Caco-2 (cell line): ENCODE data around the gene SMPX. TPM values are rescaled to one million over a fixed set of nuclear protein-coding genes. Genes with fewer than 3 reads are reported as not detected.

Experiments used
- BruUV-seq: library from RNA; stranded (reverse); fragments of 400-500 nt; replicated peaks from 2 replicates; lab custom pipeline; 2021; lab: Mats Ljungman, UMichigan
- CTCF ChIA-PET: fragments of 300-600 bp; sonication (Branson Sonifier 250); formaldehyde crosslinking; loops from one replicate; lab custom pipeline; 2022; ENCODE audit warnings: antibody characterized with exemption; lab: Charles Lee
- POLR2A ChIA-PET: fragments of 300-600 bp; sonication (Branson Sonifier 250); formaldehyde crosslinking; loops from one replicate; lab custom pipeline; 2022; ENCODE audit warnings: antibody characterized with exemption; lab: Charles Lee
- DNase-seq, 2 experiments: peaks; one replicate each; pipeline versions ENCODE4 v3.0.0 to v3.0.0-alpha.2; 2020 to 2022
- H3K27me3 ChIP-seq: replicated peaks from 2 replicates; pipeline ENCODE4 v1.6.0; 2011; ENCODE audit warnings: low read length; ENCODE audit not compliant: control insufficient read depth, insufficient read depth
- H3K36me3 ChIP-seq: 2 replicates; pipeline ENCODE4 v1.5.1; 2011; ENCODE audit warnings: low read length; ENCODE audit not compliant: control insufficient read depth, insufficient read depth
- H3K4me1 ChIP-seq: fragments of 250-450 bp; sonication (Bioruptor Pico); 2 replicates; pipeline ENCODE4 v1.5.1; 2020; ENCODE audit warnings: mild to moderate bottlenecking
- H3K4me3 ChIP-seq: 2 replicates; pipeline ENCODE4 v1.5.1; 2011; ENCODE audit warnings: low read depth, mild to moderate bottlenecking, control low read depth, low read length
- H3K9me3 ChIP-seq: fragments of 250-450 bp; sonication (Bioruptor Pico); 2 replicates; pipeline ENCODE4 v1.5.1; 2020; ENCODE audit warnings: mild to moderate bottlenecking, moderate library complexity
- H3K27ac Mint-ChIP-seq: one replicate; pipeline ENCODE4 v1.8.0; 2022; ENCODE audit warnings: mixed read lengths; ENCODE audit not compliant: unreplicated experiment
- H3K27me3 Mint-ChIP-seq: one replicate; pipeline ENCODE4 v1.8.0; 2022; ENCODE audit warnings: mixed read lengths; ENCODE audit not compliant: insufficient read depth, unreplicated experiment
- H3K36me3 Mint-ChIP-seq: one replicate; pipeline ENCODE4 v1.8.0; 2022; ENCODE audit warnings: mild to moderate bottlenecking, mixed read lengths; ENCODE audit not compliant: insufficient read depth, unreplicated experiment
- H3K4me1 Mint-ChIP-seq: one replicate; pipeline ENCODE4 v1.8.0; 2022; ENCODE audit warnings: low read depth, mixed read lengths; ENCODE audit not compliant: unreplicated experiment
- H3K4me3 Mint-ChIP-seq: one replicate; pipeline ENCODE4 v1.8.0; 2022; ENCODE audit warnings: mild to moderate bottlenecking, moderate library complexity, mixed read lengths; ENCODE audit not compliant: unreplicated experiment
- H3K9me3 Mint-ChIP-seq: one replicate; pipeline ENCODE4 v1.8.0; 2022; ENCODE audit warnings: mixed read lengths; ENCODE audit not compliant: unreplicated experiment
- intact Hi-C: fragments of 100-400 bp; cut with micrococcal nuclease; formaldehyde crosslinking; loops from one replicate; pipeline ENCODE4 v1.10.0; 2022; ENCODE audit not compliant: unreplicated experiment
- total RNA-seq: library from RNA; stranded (reverse); gene quantifications from 2 replicates; pipeline ENCODE4 v1.2.3, GENCODE V29; 2022
- TF ChIP-seq, protein P1 (sequence below), 2 experiments: fragments of 200-600 bp in 1 of 2; IDR thresholded peaks; 1 replicate in 1 of 2; 2 replicates in 1 of 2; pipeline versions ENCODE4 v1.5.1 to v1.8.0; 2011 to 2022; ENCODE audit warnings: antibody characterized with exemption in 1 of 2, control low read depth in 1 of 2, inconsistent platforms in 1 of 2, low read depth in 1 of 2, low read length in 1 of 2, mild to moderate bottlenecking in 1 of 2, moderate library complexity in 1 of 2; ENCODE audit not compliant: insufficient read depth in 1 of 2, severe bottlenecking in 1 of 2, unreplicated experiment in 1 of 2

The SMPX gene
- total RNA-seq, 1 experiment from 2014 or later: 2.9 TPM

DNA sequence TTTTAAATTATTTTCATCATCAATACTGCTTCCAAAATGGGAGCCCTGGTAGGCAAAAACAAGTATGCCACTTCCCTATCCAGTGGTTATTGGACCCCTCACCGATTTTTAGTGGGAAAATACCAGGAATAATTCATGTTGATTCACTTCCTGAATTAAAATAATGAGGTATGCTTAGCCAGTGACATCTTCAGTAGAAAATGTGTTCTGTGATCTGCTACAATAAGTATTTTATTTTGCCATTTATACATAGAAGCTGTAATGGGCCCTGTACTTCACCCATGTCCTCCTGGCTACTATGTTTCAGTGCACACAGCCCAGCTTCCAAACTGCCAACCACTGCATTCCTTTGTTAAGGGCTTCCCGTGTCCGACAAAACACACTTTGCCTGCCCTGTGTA is 58.8 kb downstream of the SMPX start:
- H3K9me3 ChIP-seq: no peaks in the 10 kb centered on the region
- POLR2A ChIA-PET: no interaction called here
- Mint-ChIP-seq H3K4me1 (no peaks in the 10 kb centered on the region), H3K9me3 (no peaks in the 10 kb centered on the region), H3K4me3 (no peak overlapping the region), H3K27ac (no peak overlapping the region), H3K27me3 (no peaks in the 10 kb centered on the region), H3K36me3 (no peaks in the 10 kb centered on the region)
- intact Hi-C loops: no loop called here
- no peaks in the 10 kb centered on the region for H3K36me3 ChIP-seq
- CTCF ChIA-PET: no interaction called here
- H3K4me3 ChIP-seq: no peak overlapping the region
- TF ChIP-seq, protein P1, sequence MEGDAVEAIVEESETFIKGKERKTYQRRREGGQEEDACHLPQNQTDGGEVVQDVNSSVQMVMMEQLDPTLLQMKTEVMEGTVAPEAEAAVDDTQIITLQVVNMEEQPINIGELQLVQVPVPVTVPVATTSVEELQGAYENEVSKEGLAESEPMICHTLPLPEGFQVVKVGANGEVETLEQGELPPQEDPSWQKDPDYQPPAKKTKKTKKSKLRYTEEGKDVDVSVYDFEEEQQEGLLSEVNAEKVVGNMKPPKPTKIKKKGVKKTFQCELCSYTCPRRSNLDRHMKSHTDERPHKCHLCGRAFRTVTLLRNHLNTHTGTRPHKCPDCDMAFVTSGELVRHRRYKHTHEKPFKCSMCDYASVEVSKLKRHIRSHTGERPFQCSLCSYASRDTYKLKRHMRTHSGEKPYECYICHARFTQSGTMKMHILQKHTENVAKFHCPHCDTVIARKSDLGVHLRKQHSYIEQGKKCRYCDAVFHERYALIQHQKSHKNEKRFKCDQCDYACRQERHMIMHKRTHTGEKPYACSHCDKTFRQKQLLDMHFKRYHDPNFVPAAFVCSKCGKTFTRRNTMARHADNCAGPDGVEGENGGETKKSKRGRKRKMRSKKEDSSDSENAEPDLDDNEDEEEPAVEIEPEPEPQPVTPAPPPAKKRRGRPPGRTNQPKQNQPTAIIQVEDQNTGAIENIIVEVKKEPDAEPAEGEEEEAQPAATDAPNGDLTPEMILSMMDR (IDR thresholded peaks at IDR 0.05; ENCODE audit: insufficient read depth in 1 of 2, low read depth in 1 of 2, low read length in 1 of 2, severe bottlenecking in 1 of 2, unreplicated experiment in 1 of 2): no peak
- BruUV-seq: no TSS peak
- no peaks in the 10 kb centered on the region for H3K27me3 ChIP-seq
- peaks cover 6% of the 10 kb centered on the region; the same call in 1 of the 2 replicates for H3K4me1 ChIP-seq
- no peak for DNase-seq

DNA sequence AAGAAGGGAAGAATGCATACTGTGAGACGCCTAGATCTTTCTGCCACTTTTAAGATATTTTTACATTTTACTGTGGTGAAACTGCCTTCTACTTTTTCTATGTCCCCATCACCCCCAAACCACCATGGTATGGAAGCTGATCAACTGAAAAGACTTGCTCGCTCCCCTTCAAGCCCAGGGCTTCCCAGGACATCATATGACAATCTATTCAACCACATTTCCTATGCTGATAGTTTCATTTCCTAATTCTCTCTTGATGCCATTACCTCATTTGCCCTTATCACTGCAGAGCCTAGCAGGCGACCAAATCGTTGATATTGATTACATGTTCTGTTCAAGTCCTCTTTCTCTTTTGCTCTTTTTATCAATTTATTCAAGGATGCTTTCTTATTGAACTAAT is 59.6 kb downstream of the SMPX start:
- Mint-ChIP-seq H3K4me1 (no peaks in the 10 kb centered on the region), H3K36me3 (no peaks in the 10 kb centered on the region), H3K27me3 (no peaks in the 10 kb centered on the region), H3K4me3 (no peak overlapping the region), H3K27ac (no peak overlapping the region), H3K9me3 (no peaks in the 10 kb centered on the region)
- H3K27me3 ChIP-seq: no peaks in the 10 kb centered on the region
- no peak for DNase-seq
- TF ChIP-seq, protein P1 (IDR thresholded peaks at IDR 0.05; ENCODE audit: insufficient read depth in 1 of 2, low read depth in 1 of 2, low read length in 1 of 2, severe bottlenecking in 1 of 2, unreplicated experiment in 1 of 2): no peak
- no peak overlapping the region for H3K4me3 ChIP-seq
- no peaks in the 10 kb centered on the region for H3K4me1 ChIP-seq
- no TSS peak for BruUV-seq
- intact Hi-C loops: no loop called here
- H3K36me3 ChIP-seq: no peaks in the 10 kb centered on the region
- H3K9me3 ChIP-seq: no peaks in the 10 kb centered on the region
- ChIA-PET CTCF (no interaction called here), POLR2A (no interaction called here)

DNA sequence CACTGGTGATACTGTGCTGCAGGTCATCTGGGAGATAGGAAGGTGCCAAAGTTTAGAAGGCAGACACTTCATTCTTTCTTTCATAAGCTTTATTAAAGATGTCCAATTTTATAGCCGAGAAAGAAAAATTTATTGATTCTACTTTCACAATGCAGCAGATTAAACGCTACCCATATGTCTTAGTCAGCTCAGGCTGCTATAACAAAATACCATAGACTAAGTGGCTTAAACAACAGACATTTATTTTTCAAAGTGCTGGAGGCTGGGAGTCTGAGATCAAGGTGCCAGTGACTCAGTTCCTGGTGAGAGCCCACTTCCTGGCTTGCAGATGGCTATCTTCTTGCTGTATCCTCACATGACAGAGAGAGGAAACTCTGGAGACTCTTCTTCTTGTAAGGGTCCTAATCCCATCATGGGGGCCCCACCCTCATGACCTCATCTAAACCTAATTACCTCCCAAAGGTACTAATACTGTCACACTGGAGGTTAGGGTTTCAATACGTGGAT is 66.4 kb downstream of the SMPX start:
- POLR2A ChIA-PET: no interaction called here

More for the DNA sequence above, 66.4 kb downstream of the SMPX start:
- H3K36me3 Mint-ChIP-seq: no peaks in the 10 kb centered on the region
- no peak overlapping the region for H3K4me3 ChIP-seq
- no peaks in the 10 kb centered on the region for H3K27me3 ChIP-seq
- H3K27ac Mint-ChIP-seq: no peak overlapping the region
- intact Hi-C loops: no loop called here
- no peak for DNase-seq
- H3K36me3 ChIP-seq: no peaks in the 10 kb centered on the region
- TF ChIP-seq, protein P1 (IDR thresholded peaks at IDR 0.05; ENCODE audit: insufficient read depth in 1 of 2, low read depth in 1 of 2, low read length in 1 of 2, severe bottlenecking in 1 of 2, unreplicated experiment in 1 of 2): no peak
- BruUV-seq: no TSS peak
- no peaks in the 10 kb centered on the region for H3K4me1 Mint-ChIP-seq
- H3K4me3 Mint-ChIP-seq: no peak overlapping the region
- no peaks in the 10 kb centered on the region for H3K9me3 Mint-ChIP-seq
- H3K9me3 ChIP-seq: no peaks in the 10 kb centered on the region
- 0 out of 2 replicates have a peak, but pooled peaks cover 4% of the 10 kb centered on the region for H3K4me1 ChIP-seq
- H3K27me3 Mint-ChIP-seq: no peaks in the 10 kb centered on the region
- CTCF ChIA-PET: no interaction called here
